HG03457 (cell line): ENCODE results near the gene PARD3.
A peak's percentile ranks its signal among the peaks of the same experiment; 100 is the strongest.

Experiments used
- ATAC-seq: cut with Tn5 transposase; IDR thresholded peaks from one replicate; pipeline ENCODE4 v1.9.1; 2021; ENCODE audit warnings: moderate number of reproducible peaks; ENCODE audit not compliant: unreplicated experiment

PARD3 gene

DNA sequence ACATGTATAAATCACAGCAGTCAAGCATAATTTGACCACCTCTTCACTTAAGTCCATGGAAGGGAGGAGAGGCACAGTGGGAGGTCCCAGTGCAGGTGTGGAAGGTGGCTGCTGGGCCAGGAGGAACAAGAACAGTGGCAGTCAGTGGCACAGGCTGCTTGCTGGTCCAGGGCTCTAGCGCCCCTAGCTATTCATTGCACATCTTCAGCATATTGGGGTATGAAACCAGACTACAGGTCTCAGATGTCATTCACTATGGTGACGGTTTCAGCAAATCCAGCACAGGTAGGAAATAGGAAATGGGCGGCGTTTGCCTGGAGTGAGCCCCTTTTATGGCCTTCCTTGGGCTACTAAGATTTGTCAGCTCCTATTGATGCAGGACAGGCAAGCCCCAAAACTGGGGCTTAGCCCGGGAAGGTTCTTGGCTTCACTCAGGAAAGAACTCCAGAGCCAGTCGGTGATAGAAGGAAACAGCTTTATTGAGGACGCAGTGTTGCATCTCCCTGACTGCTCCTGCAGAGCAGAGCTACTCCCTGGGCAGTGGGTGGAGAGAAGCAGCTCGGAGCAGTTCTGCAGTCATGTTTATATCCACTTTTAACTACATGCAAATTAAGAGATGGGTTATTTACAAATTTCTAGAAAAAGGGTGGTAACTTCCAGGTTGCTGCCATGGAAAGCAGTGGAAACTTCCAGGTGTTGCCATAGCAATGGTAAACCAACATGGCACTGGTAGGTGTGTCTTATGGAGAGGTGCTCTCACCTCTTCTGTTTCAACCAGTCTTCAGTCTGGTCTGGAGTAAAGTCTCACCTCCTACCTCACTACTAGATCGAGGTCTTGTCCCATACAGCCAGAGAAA is 608.8 kb downstream of the PARD3 start:
- no peak for ATAC-seq

- peak; percentile 60 for ATAC-seq
Observed at GRCh38 chr10:34205452-34205851, 609.6 kb downstream of the PARD3 start.

- no peak for ATAC-seq
Observed at GRCh38 chr10:34203966-34204630, 611.0 kb downstream of the PARD3 start.

GRCh38 chr10:34200355-34200901 is 614.7 kb downstream of the PARD3 start:
- no peak for ATAC-seq

DNA sequence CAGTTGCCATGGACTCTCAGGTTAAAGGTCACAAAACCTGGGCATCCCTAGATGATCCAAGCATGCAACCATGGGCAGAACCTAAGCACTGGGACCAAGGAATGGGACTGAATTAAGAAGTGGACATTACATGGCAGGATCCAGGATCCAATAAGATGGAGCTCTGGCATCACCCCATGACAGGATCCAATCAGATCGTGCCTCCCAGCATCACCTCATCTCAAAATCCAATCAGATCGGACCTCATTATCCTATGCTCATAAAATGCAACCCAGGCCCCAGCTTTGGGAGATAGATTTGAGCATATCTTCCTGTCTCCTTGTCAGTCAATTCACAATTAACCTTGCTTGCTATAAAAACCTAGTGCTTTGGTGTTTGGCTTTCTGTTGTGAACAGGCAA is 616.1 kb downstream of the PARD3 start:
- ATAC-seq, result no peak

DNA sequence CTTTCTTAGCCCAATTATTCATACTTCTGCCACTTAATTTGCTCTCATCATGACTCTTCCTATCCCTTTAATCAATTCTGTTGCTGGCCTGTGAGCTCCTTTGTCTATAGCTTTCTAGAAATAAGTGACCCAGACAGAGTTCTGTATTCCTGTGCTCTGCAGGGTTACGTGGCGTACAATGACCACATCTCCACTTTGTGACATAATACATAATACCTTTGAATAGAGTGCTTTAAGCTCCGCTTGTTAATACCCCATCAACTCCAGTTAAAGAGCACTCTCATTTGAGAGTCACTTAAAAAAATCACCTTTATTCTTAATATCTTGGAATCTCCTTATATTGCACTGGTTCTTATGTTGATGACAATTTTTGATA is 619.0 kb downstream of the PARD3 start:
- no peak for ATAC-seq

DNA sequence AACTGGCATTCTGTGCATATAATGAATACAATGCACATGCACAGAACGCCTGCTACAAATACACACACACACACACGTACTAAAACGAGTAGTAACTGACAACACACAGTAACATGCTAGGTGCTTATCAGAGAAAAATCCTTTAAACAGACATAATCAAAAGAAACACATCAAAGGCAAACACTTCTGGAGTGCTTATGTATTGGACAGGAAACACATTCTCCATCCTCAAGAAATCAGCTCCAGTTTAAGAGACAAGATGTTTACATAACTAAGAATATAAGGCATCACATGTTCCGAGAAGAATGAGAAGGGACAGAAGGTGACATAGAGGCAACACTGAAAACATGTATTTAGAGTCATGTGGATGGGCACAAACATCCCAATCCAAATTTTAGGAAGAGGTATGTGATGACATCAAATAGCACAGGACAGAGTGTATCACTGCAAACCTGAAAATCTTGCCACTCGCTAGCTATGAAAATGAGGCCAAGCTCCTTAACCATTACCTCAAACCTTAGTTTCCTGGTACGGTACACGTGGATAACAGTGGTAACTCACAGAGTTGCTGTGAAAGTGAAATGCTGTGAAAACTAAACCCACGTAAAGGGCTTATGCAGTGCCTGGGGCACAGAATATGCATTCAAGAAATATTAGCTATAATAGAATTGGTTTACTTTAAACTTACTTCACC is 619.6 kb downstream of the PARD3 start:
- no peak for ATAC-seq

DNA sequence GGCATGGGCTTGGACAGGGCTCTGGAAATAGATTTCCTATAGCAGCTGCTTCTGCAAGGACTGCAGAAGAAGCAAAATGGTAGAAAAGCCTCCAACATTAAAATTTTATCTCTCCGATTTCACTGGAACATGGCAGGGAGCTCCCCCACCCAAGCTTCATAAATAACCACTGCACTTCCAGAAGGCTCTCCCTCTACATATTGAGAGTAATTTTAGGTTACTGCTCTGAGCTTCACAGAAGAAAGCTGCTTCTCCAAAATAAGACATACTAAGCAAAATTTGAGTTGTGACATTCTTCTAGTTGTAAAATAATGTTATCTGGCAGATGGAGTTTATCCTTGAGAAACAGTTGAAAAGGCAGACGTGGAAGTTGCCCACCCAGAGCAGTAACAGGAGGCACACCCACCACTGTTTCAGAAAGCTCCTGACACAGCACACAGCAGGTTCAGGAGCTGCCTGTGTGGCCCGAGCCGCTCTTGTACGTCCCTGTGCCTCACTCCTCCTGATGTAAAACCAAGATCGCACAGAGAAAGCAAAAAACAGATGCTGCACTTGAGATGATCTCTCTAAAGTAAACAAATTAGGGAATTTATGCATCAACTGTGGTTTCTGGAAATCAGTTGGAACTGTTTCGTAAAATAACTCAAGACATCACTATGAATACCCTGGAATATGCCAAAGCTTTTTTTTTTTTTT is 621.0 kb downstream of the PARD3 start:
- ATAC-seq, result no peak

DNA sequence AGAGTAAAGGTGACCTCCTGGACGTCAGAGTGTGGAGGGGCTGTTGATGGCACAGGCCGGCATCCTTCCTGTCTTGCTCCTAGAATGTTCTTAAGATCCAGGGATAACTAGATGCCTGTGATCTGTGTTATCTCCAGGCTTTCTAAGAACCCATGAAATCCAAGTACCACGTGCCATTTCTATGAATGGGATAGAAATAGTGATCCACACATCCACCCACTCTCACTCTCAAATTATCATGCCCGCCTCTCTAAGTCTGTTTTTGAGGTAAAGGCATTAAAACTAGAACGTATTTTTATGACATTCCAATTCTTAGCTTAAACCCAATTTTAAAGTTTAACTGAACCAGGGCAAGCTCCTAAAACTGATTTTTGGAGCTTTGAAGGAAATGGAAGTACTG is 622.5 kb downstream of the PARD3 start:
- no peak for ATAC-seq

DNA sequence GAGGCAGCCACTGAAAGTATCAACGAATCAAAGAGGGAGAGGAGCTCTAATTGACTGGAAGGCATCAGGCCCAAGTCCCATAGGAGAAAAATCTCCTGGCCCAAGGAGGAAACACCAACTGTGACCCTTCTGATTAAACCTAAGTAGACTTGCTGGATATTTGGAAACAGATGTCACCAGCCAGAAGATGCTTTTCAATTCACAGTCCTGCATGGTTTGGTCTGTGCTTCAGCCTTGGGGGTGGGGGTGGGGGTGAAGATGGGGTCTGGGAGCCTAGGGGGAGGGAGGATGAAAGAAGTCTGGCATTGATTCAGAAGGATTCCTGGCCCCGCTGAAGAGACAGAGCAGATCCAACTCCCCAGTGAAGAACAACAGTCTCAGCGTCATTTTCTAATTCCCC is 623.7 kb downstream of the PARD3 start:
- ATAC-seq, result no peak

DNA sequence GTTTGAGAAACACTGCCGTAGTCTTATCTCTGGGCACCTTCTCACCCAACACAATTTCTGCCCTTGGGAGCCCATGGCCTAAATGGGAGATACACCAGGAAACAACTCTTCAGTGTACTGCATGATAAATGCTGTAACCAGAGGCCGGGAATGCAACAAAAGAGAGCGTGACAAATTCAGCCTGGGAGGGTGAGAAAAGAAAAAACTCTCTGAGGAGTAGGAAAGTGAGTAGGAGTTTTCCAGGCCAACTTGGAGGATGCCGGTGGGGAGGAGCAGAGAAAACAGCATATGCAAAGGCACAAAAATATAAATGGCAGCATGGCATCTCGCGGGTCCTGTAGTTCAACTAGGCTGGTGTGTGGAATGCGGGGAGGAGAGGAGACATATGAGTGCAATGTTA is 624.5 kb downstream of the PARD3 start:
- no peak for ATAC-seq

DNA sequence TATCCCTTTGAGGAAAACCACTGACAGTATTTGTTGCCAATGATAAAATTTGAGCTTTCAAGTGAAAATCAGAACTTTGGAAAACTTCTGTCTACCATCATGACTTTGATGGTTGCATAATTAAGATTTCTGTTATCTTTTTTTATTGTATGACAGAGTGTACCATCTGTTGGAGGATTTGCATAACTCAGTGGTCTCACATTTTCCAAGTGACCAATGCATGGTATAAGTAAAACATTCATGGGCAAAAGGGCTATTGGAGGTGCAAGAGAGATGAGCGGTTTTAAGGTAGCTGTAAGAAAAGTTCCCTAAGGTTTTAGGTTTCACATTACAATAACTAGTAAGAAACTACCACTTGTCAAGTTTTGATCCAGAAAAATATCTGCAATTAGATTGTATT is 625.3 kb downstream of the PARD3 start:
- no peak for ATAC-seq

DNA sequence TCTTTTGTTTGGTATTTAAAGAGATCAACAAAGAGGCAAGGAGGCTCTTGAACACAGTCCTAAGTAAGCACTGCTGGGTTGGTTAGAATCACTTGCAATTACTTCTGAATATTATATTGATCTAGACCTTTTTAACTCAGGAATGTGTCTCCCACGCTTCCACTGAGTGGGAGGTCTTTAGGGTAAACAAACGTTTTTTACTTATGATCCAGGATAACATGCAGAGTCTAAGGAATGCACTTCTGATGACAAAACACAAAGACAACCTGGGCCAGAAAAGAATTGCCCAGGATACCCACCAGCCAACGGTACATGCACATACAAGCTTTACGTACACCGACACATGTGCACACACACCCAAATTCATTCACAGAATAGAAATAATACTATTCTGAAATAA is 626.9 kb downstream of the PARD3 start:
- no peak for ATAC-seq

DNA sequence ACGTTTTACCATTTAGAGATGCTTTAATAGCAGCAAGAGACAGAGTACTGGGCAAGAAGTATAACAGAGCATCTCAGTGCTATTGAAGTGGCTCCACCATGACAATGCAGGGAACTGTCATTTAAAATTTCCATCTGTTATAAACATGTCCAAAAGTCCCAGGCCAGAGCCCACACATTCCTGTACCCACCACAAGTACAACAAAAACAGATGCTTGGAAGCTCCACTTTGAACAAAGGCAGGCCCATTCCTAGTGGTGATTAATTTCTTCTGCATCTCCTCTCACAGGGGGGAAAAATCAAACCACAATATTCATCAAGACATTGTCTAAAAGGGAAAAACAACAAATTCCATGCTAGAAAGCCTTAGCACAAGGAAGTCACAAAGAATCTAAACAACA is 627.9 kb downstream of the PARD3 start:
- ATAC-seq, result no peak

- no peak for ATAC-seq
Observed at GRCh38 chr10:34186745-34187144, 628.4 kb downstream of the PARD3 start.

GRCh38 chr10:34185998-34186397 is 629.1 kb downstream of the PARD3 start:
- no peak for ATAC-seq

DNA sequence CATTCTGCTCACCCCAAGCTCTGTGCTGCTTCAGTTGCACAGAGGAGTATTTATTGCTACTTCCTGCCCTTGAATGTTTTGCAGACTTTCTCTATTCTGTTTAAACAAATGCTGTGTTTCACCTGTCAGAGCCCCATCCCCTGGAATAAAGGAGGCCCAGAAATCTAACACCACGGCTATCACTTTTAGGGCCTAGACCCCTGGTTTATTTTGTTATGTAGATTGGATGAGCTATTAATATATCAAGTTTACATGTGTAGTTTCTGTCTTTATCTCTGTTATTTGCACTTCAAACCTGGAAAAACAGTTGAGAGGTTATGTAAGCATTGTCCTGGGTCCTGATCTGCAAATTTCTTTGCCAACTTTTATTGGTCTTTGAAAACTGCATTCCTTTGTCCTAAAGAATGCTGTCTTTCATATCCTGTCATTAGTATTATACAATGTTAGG is 630.1 kb downstream of the PARD3 start:
- ATAC-seq, result no peak

- no peak for ATAC-seq
Observed at GRCh38 chr10:34184397-34184796, 630.7 kb downstream of the PARD3 start.

- no peak for ATAC-seq
Observed at GRCh38 chr10:34183016-34183796, 631.9 kb downstream of the PARD3 start.
